Uterus (tissue), 4 donors: ENCODE data around the gene NTF4. TPM values are rescaled to one million over a fixed set of nuclear protein-coding genes. Genes with fewer than 3 reads are reported as not detected.

Experiments used
- DNase-seq, 2 donors: peaks; one replicate each; pipeline ENCODE4 v3.0.0-alpha.2; 2019 to 2020
- H3K27ac ChIP-seq, 2 donors: fragments of 200-600 bp; sonication (generic); 1 replicate in 1 of 2; 2 replicates in 1 of 2; pipeline ENCODE4 v1.5.1; 2016 to 2018
- H3K27me3 ChIP-seq, 2 donors: fragments of 200-600 bp; sonication (generic); one replicate each; pipeline ENCODE4 v1.5.1; 2018 to 2019; ENCODE audit warnings: control low read depth in 1 of 2
- H3K36me3 ChIP-seq, 2 donors: fragments of 200-600 bp; sonication (generic); one replicate each; pipeline ENCODE4 v1.5.1; 2019; ENCODE audit warnings: control low read depth in 1 of 2
- H3K4me1 ChIP-seq, 2 donors: fragments of 200-600 bp; sonication (generic); one replicate each; pipeline ENCODE4 v1.5.1; 2018 to 2019; ENCODE audit warnings: control low read depth in 1 of 2
- H3K4me3 ChIP-seq, 2 donors: fragments of 200-600 bp; sonication (generic); 1 replicate in 1 of 2; 2 replicates in 1 of 2; pipeline ENCODE4 v1.5.1; 2018 to 2019; ENCODE audit warnings: mild to moderate bottlenecking in 1 of 2
- H3K9me3 ChIP-seq, 2 donors: fragments of 200-600 bp; sonication (generic); one replicate each; pipeline ENCODE4 v1.5.1; 2019; ENCODE audit warnings: control low read depth in 1 of 2
- CTCF ChIP-seq, 4 experiments: fragments of 200-600 bp in 2 of 4; fragments of 450-650 bp in 2 of 4; sonication (generic) in 2 of 4; IDR thresholded peaks; one replicate each; pipeline ENCODE4 v1.5.1; 2016 to 2019; ENCODE audit warnings: antibody characterized with exemption in 4 of 4, mild to moderate bottlenecking in 2 of 4, moderate library complexity in 1 of 4
- POLR2A ChIP-seq, 2 donors: fragments of 450-650 bp; IDR thresholded peaks; one replicate each; pipeline ENCODE4 v1.6.1; 2016; ENCODE audit warnings: antibody characterized with exemption in 2 of 2, mild to moderate bottlenecking in 1 of 2, moderate library complexity in 1 of 2
- intact Hi-C: fragments of 100-400 bp; cut with DNase I; formaldehyde crosslinking; loops from one replicate; pipeline ENCODE4 v1.15.1; 2023; ENCODE audit warnings: low total_unique reads
- total RNA-seq, 4 donors: library from RNA; depleted of rRNA in 3 of 4; stranded (reverse); fragments of >200 nt in 3 of 4; gene quantifications; one replicate each; pipeline versions ENCODE4 v1.1.0 to v1.2.4, GENCODE V29; 2014 to 2023
- donor health status: DM: yes; HTN: yes; CAD: no.

NTF4 gene
- total RNA-seq, 4 donors from 2014 or later, result 0.64 to 2.2 TPM; not detected in 2

DNA sequence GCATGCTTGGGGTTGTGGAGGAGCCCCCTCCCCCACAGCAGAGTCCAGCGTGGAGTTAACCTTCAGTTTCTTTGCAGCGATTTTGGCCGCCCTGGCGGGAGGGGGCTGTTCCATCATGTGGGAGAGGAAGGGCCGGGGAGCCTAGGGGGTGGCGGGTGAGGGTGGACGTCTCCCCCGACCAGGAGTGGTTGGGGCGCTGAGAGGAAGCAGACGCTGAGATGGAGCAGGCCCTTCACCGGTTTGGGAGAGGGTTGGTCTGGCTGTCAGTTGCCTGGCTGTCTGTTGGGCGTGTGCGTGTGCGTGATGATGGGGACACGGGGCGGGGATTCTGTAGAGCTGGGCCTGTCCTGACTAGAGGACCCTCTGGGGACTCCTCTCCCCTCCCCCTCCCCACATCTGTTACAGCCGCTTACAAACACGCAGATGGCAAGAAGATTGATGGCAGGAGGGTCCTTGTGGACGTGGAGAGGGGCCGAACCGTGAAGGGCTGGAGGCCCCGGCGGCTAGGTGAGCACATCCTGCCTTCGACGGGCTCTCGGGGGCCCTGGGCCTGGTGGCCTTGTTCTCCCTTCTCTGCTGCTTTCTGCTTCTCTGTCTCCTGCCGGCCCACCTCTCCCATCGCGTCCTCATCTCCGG, 39.7 kb upstream of the NTF4 start:
- Histone ChIP-seq H3K4me3 (no peak overlapping the region), H3K27ac (no peak overlapping the region), H3K9me3 (no peaks in the 10 kb centered on the region), H3K4me1 (no peaks in the 10 kb centered on the region), H3K27me3 (no peaks in the 10 kb centered on the region), H3K36me3 (no peaks in the 10 kb centered on the region)
- no peak for TF ChIP-seq POLR2A (IDR thresholded peaks at IDR 0.05)
- TF ChIP-seq CTCF (IDR thresholded peaks at IDR 0.05), result no peak
- DNase-seq, result no peak
- intact Hi-C loops, result no loop called here

- H3K27me3 ChIP-seq, result no peaks in the 10 kb centered on the region
- DNase-seq, result no peak
- H3K4me1 ChIP-seq, result no peaks in the 10 kb centered on the region
- no peak for TF ChIP-seq CTCF (IDR thresholded peaks at IDR 0.05)
- H3K4me3 ChIP-seq, result no peak overlapping the region
- H3K36me3 ChIP-seq, result no peaks in the 10 kb centered on the region
- intact Hi-C loops, result no loop called here
- no peak overlapping the region for H3K27ac ChIP-seq
- H3K9me3 ChIP-seq, result no peaks in the 10 kb centered on the region
These were observed 38.9 kb upstream of the NTF4 start for GRCh38 chr19:49103331-49104085.

GRCh38 chr19:49102303-49102702, 37.7 kb upstream of the NTF4 start:
- H3K36me3 ChIP-seq, result no peaks in the 10 kb centered on the region
- intact Hi-C loops, result no loop called here
- no peak overlapping the region for H3K4me3 ChIP-seq
- H3K27ac ChIP-seq, result no peak overlapping the region
- no peaks in the 10 kb centered on the region for H3K9me3 ChIP-seq
- no peak for TF ChIP-seq POLR2A (IDR thresholded peaks at IDR 0.05)
- TF ChIP-seq CTCF (IDR thresholded peaks at IDR 0.05), result no peak
- no peaks in the 10 kb centered on the region for H3K4me1 ChIP-seq
- DNase-seq, result no peak
- H3K27me3 ChIP-seq, result no peaks in the 10 kb centered on the region

GRCh38 chr19:49101160-49101559, 36.5 kb upstream of the NTF4 start:
- Histone ChIP-seq H3K27ac (no peak overlapping the region), H3K4me1 (no peaks in the 10 kb centered on the region), H3K27me3 (no peaks in the 10 kb centered on the region), H3K4me3 (no peak overlapping the region), H3K9me3 (no peaks in the 10 kb centered on the region), H3K36me3 (no peaks in the 10 kb centered on the region)
- intact Hi-C loops, result no loop called here
- no peak for DNase-seq
- no peak for TF ChIP-seq CTCF (IDR thresholded peaks at IDR 0.05)
- no peak for TF ChIP-seq POLR2A (IDR thresholded peaks at IDR 0.05)

DNA sequence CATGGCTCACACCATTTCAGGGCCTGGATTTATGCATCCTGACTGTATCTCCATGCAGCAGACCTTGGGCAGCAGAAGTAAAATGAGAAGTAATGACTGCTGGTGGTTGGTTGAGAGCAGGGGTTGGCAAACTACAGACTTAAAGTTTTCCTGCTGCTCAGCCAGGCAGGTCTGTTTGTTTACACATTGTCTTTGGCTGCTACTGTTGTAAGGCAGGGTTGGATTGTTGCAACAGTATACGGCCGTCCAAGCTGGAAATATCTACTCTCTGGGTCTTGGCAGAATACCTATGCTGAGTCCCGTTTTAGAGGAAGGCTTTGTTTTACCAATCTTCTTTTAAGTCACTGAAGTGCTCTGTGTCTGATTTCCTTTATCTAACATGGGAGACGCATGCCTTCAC, 34.2 kb upstream of the NTF4 start:
- no peaks in the 10 kb centered on the region for H3K9me3 ChIP-seq
- H3K27ac ChIP-seq, result no peak overlapping the region
- no peak overlapping the region for H3K4me3 ChIP-seq
- intact Hi-C loops, result loop anchor here (5.0 to 10.0 kb wide), 2 partner anchors 46 to 109 kb away; no protein-coding TSS in a partner anchor
- DNase-seq, result no peak
- H3K36me3 ChIP-seq, result no peaks in the 10 kb centered on the region
- H3K27me3 ChIP-seq, result no peaks in the 10 kb centered on the region
- no peak for TF ChIP-seq POLR2A (IDR thresholded peaks at IDR 0.05)
- TF ChIP-seq CTCF (IDR thresholded peaks at IDR 0.05), result no peak
- H3K4me1 ChIP-seq, result no peaks in the 10 kb centered on the region
